Retina (tissue), 1 donor: Measurements from ENCODE around the gene SMIM5.

Source experiments
- DNase-seq: peaks from one replicate; pipeline ENCODE4 v3.0.0-alpha.2; 2016

Gene SMIM5

GRCh38 chr17:75641343-75641742, 8.1 kb downstream of the SMIM5 start:
- DNase-seq: no peak

- DNase-seq: no peak
Measured at GRCh38 chr17:75642182-75642783, 9.0 kb downstream of the SMIM5 start.

GRCh38 chr17:75642784-75643642, 9.8 kb downstream of the SMIM5 start:
- DNase-seq: no peak

- no peak for DNase-seq
Measured at GRCh38 chr17:75643643-75644017, 10.4 kb downstream of the SMIM5 start.

- no peak for DNase-seq
Measured at GRCh38 chr17:75645501-75645888, 12.3 kb downstream of the SMIM5 start.

- DNase-seq: no peak
Measured at GRCh38 chr17:75645889-75646637, 12.8 kb downstream of the SMIM5 start.

DNA sequence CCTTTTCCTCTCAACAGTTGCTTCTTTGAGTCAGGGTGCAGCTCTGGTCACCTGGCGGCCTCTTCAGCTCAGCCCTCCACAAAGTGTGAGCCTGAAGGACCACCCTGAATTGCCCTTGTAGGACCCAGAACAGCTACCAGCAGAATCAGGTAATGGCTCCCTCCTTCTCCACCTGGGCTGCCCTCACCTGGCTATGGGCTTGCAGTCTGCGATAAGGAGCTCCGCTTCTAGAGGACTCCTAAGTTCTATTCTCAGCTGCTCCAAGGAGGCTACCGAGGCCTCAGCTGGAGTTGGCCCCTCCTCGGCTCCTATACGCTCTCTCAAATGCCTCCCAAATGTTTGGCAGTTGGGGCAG, 13.4 kb downstream of the SMIM5 start:
- DNase-seq: no peak

DNA sequence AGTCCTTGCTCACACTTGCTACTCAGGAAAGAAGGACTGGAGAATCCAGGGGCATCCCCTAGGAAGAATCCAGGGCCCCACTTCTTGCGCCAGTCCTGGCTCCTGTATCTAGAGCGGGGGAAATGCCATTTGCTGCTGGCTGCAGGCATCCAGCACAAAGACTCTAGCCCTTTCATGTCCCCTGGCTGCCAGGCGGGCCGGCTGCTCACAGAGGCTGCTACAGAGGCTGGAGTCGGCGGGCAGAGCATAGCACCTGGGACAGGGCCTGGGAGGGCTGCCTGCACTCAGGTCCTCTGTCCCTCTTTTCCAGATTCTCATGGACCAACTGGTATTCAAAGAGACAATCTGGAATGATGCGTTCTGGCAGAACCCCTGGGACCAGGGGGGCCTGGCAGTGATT, 13.8 kb downstream of the SMIM5 start:
- no peak for DNase-seq

DNA sequence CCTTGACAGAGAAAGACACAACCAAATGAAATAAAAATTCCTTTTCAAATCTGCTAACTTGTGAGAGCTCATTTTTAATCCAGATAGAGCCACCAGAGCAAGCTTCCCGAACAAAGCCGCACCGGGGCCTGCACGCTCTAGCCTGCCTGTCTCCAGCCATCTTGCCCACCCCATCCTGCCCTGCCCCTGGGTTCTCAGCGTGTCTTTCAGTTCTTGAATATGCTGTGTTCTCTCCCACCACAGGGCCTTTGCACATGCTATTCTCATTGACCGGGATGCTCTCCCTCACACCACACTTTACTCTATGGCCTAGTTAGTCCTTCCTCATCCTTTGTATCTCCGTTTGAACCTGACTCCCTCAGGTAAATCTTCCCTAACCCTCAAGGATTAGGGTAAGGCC, 14.7 kb downstream of the SMIM5 start:
- no peak for DNase-seq

GRCh38 chr17:75649687-75650086, 16.5 kb downstream of the SMIM5 start:
- DNase-seq: no peak

DNA sequence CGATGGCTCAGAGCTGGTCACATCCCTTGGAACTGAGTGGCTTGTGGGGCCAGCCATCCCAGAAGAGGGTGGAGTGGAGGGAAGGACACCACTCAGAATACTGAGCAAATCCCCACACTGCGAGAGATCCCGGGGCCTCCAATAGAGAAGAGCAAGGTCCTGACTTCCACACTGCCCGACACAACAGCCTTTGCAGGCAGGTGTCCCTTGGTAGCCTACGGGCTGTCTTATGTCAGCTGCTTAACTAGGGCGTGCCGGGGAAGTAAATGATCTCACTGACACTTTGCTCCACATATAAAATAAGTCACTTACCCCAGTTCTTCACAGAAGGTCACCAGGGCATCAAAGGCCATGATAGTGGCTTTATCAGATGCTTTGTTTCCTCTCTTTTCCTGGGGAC, 17.6 kb downstream of the SMIM5 start:
- no peak for DNase-seq

DNA sequence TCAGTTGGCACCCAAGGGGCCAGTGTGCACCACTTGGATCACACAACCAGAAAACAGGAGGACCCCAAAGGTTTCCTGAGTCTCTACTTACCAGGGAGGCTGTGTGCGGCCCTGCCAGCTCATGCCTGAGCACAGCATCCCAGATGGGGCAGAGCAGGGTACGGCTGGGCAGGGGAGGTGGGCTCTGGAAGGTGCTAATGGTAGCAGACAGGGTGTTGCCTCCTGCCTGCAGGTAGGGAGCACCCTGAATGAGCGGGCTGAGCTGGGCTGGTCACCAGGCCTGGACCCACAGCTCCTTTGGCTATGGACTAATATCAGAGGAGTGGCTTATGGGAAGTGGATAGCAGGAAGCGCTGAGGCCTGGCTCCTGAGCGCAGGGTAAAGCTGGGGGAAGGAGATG, 19.1 kb downstream of the SMIM5 start:
- DNase-seq: no peak

DNA sequence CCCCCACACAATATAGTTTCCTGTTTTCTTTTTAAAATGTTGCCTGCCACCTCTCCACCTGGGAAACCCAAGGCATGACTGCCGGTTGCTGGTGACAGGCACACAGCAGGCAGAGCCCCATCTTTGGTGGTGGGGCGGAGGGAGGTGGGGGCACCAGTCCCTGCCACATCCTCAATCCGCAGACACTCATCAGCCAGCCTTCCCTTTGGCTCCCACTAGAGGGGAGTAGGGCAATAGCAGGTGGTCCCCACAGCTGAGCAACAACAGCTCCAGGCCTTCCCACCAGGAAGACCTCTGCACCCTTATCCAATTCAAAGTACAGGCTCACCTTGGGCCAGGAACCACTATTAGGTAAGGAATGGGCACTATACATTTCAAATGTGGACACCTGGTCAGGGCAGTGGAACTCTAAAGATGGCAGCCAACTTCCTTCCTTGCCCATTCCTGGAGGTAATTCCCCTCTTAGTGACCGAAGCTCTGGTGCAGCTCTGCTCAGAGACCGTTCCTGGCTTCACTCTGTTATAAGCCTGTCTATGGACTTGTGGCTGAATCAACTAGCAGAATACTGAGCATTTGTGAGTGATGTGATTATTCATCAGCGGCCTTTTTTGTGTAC, 19.8 kb downstream of the SMIM5 start:
- DNase-seq: peak; percentile 38

DNA sequence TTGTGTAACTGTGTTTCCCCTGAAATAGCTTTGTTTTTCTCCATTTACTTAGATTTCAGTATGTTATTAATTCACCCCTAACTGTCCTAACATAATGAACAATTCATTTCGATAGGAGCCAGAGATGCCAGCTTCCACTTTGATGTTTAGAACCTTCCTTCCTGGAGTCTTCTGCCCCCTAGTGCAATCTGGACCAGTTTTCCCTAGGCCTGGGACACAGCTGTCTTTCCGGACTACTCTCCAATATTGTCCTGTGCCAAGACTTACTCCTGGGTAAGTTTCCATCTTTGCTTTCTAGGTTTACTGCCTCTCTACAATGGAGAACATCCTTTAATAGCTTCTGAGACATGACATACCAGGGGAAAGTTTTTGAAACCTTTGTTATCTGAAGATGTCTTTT, 20.9 kb downstream of the SMIM5 start:
- no peak for DNase-seq

GRCh38 chr17:75658237-75658636, 25.0 kb downstream of the SMIM5 start:
- DNase-seq: no peak

GRCh38 chr17:75661531-75661930, 28.3 kb downstream of the SMIM5 start:
- DNase-seq: no peak

- DNase-seq: no peak
Measured at GRCh38 chr17:75662511-75662910, 29.3 kb downstream of the SMIM5 start.

DNA sequence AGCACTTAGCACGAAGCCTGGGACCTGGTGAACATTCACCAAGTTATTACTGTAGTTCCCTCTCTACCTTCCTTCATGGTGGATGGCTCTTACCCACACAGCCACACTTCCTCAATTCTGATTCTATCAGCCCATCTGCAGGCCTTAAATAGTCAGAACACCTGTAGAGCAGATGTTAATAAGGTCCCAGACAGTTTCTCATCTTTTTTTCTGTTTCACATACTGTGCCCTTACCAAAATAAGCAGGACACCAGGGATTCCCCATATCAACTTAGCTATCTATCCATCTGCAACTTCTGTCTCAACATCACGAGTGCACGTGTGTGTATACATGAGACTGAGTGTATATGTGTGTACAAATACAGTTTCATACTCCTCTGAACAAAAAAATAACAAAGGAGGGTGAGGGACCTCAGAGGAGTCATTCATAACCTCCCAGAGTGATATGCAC, 30.9 kb downstream of the SMIM5 start:
- DNase-seq: no peak

DNA sequence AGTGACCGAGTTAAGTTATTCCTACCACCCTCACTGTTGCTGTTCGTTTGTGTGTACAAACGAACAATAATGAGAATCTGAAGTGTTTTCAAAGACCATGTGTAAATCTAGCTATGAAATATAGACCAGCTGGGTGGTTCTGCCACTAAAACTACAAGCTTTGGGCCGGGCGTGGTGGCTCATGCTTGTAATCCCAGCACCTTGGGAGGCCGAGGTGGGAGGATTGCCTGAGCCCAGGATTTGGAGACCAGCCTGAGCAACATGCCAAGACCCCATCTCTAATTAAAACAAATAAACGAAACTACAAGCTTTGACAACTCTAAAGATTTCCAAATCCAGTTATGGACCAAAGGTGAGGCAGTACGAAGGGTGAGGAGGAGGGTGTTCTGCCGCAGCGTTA, 32.7 kb downstream of the SMIM5 start:
- no peak for DNase-seq

GRCh38 chr17:75666959-75667790, 33.9 kb downstream of the SMIM5 start, which contains the start of the genes RECQL5 and SAP30BP:
Gene RECQL5, minus strand, starts transcription at chr17:75667154. Its CDS starts 597 bp downstream, at chr17:75666557.
Gene SAP30BP, plus strand, starts transcription at chr17:75667338. Its CDS starts 35 bp downstream, at chr17:75667373.
- DNase-seq: peak; percentile 97

DNA sequence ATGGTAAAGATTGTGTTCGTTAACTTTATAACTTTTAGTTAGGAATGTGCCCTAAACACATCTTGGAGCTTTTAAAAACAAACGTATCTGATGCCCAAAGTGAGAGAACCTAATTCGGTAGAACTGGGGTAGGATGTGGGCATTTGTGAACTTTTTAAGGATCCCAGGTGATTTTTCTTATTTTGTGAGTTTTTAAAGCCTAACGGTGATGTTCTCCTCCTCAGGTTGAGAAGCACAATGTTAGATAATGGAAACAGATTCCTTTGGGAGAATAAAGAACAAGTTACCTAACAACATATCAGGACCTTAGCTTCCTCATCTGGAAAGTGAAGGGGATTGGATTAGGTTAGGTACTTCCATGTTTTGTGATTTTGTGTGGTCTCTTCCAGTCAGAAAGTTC, 34.6 kb downstream of the SMIM5 start:
- no peak for DNase-seq

- DNase-seq: no peak
Measured at GRCh38 chr17:75668489-75668888, 35.3 kb downstream of the SMIM5 start.
